MCF 10A (cell line): Measurements from ENCODE around the gene KCNJ3. TPM values are rescaled to one million over a fixed set of nuclear protein-coding genes. Genes with fewer than 3 reads are reported as not detected.

Source experiments
- BruUV-seq: library from RNA; stranded (reverse); fragments of 400-500 nt; replicated peaks from 2 replicates; lab custom pipeline; 2021; lab: Mats Ljungman, UMichigan
- CTCF ChIA-PET: fragments of 300-600 bp; sonication (Branson Sonifier 250); formaldehyde crosslinking; extraction: SDS; loops from one replicate; lab custom pipeline; 2021; ENCODE audit warnings: antibody characterized with exemption, inconsistent platforms; lab: Yijun Ruan, JAX
- POLR2A ChIA-PET: fragments of 300-600, 350-650 bp; sonication (Branson Sonifier 250); formaldehyde crosslinking; extraction: SDS; loops from one replicate; lab custom pipeline; 2020; ENCODE audit warnings: antibody characterized with exemption, inconsistent platforms; lab: Yijun Ruan, JAX
- DNase-seq: peaks from one replicate; pipeline ENCODE4 v3.0.0-alpha.2; 2018; ENCODE audit not compliant: unreplicated experiment
- H3K27ac Mint-ChIP-seq: one replicate; pipeline ENCODE4 v1.8.0; 2022; ENCODE audit warnings: mild to moderate bottlenecking, low read depth, mixed read lengths; ENCODE audit not compliant: unreplicated experiment
- H3K27me3 Mint-ChIP-seq: one replicate; pipeline ENCODE4 v1.8.0; 2022; ENCODE audit warnings: mixed read lengths; ENCODE audit not compliant: insufficient read depth, unreplicated experiment
- H3K36me3 Mint-ChIP-seq: one replicate; pipeline ENCODE4 v1.8.0; 2022; ENCODE audit warnings: mild to moderate bottlenecking, moderate library complexity, mixed read lengths; ENCODE audit not compliant: insufficient read depth, unreplicated experiment
- H3K4me1 Mint-ChIP-seq: one replicate; pipeline ENCODE4 v1.8.0; 2022; ENCODE audit warnings: mixed read lengths; ENCODE audit not compliant: insufficient read depth, unreplicated experiment
- H3K4me3 Mint-ChIP-seq: one replicate; pipeline ENCODE4 v1.8.0; 2022; ENCODE audit warnings: mild to moderate bottlenecking, moderate library complexity, mixed read lengths; ENCODE audit not compliant: unreplicated experiment
- H3K9me3 Mint-ChIP-seq: one replicate; pipeline ENCODE4 v1.8.0; 2022; ENCODE audit warnings: mixed read lengths; ENCODE audit not compliant: unreplicated experiment
- CTCF ChIP-seq: fragments of 200-600 bp; IDR thresholded peaks from one replicate; pipeline ENCODE4 v1.8.0; 2022; ENCODE audit warnings: antibody characterized with exemption, mild to moderate bottlenecking; ENCODE audit not compliant: unreplicated experiment
- intact Hi-C: fragments of 100-400 bp; cut with micrococcal nuclease; formaldehyde crosslinking; loops from 2 replicates; pipeline ENCODE4 v1.14.1; 2022
- total RNA-seq: library from RNA; stranded (reverse); gene quantifications from 2 replicates; pipeline ENCODE4 v1.2.3, GENCODE V29; 2022

Gene KCNJ3
- total RNA-seq, 1 experiment from 2014 or later = not detected

- intact Hi-C loops = no loop called here
- Mint-ChIP-seq H3K9me3 (peaks cover 1% of the 10 kb centered on the region), H3K4me1 (no peaks in the 10 kb centered on the region), H3K36me3 (no peaks in the 10 kb centered on the region), H3K27ac (no peak overlapping the region), H3K27me3 (peaks cover 57% of the 10 kb centered on the region), H3K4me3 (no peak overlapping the region)
- no peak for DNase-seq
- no peak for TF ChIP-seq CTCF
- ChIA-PET CTCF (interaction anchor here (1.2 kb wide), 1 partner anchor 20 kb away, joined by 3 read pairs; no protein-coding TSS in a partner anchor), POLR2A (no interaction called here)
- no TSS peak for BruUV-seq
Measured at GRCh38 chr2:154693741-154694340, 4.7 kb upstream of the KCNJ3 start.

DNA sequence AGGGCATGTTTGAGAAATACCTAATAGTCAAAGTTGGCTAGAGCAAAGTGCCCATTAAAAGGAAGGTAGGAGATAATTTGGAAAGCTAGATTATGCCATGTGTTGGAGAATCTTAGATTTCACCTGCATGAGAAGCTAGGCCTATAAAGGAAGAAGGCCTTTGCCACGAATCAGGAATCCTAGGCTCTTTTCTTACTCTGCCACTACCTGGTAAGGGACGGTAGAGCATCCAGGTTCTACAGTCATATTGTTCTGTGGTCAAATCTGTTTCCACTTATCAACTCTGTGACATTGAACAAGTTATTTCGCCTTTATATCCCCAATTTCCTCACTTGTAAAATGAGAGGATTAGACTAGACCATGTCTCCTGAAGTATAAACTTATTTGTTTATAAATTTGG, 3.6 kb upstream of the KCNJ3 start:
- ChIA-PET POLR2A (no interaction called here), CTCF (no interaction called here)
- no peak overlapping the region for H3K4me3 Mint-ChIP-seq
- H3K9me3 Mint-ChIP-seq = peaks cover 8% of the 10 kb centered on the region
- BruUV-seq = no TSS peak
- no peak for DNase-seq
- TF ChIP-seq CTCF = no peak
- no peak overlapping the region for H3K27ac Mint-ChIP-seq
- no peaks in the 10 kb centered on the region for H3K36me3 Mint-ChIP-seq
- peaks cover 59% of the 10 kb centered on the region for H3K27me3 Mint-ChIP-seq
- intact Hi-C loops = no loop called here
- H3K4me1 Mint-ChIP-seq = no peaks in the 10 kb centered on the region

- POLR2A ChIA-PET = no interaction called here
- Mint-ChIP-seq H3K9me3 (peaks cover 8% of the 10 kb centered on the region), H3K36me3 (no peaks in the 10 kb centered on the region), H3K4me3 (no peak overlapping the region), H3K27me3 (peaks cover 56% of the 10 kb centered on the region), H3K4me1 (no peaks in the 10 kb centered on the region), H3K27ac (no peak overlapping the region)
- BruUV-seq = no TSS peak
- no peak for TF ChIP-seq CTCF
- no peak for DNase-seq
- intact Hi-C loops = no loop called here
- CTCF ChIA-PET = interaction anchor here (0.7 kb wide), 1 partner anchor 278 kb away, joined by 3 read pairs; no protein-coding TSS in a partner anchor
Measured at GRCh38 chr2:154696369-154696768, 2.1 kb upstream of the KCNJ3 start.

DNA sequence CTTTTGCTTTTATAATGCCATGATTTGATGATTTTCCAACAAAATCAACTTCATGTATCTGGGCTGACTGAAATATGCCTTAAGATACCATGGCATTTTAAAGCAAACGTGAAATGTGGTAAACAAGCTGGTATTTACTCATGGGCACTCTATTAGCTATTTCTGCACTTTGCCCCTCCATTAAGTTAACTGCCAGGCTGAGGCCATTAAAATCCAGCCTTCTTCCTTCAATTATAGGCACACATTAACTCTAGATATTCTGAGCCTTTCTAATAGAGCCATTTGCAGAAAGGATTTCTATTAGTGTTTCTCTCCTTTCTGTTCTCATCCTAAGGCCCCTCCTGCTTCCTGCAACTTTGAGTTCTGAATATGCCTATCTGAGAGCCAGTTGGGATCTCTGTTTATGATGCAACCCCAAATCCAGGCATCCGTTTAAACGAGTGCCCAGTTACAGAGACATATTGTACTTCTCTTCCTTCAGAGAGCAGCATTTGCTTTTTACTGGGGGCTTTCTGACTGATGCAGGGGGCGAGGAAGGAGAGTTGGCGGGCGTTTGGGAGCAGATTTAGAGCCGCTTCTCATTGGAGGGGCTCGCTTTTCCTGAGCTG, 1.6 kb upstream of the KCNJ3 start:
- intact Hi-C loops = no loop called here
- Mint-ChIP-seq H3K27me3 (peaks cover 56% of the 10 kb centered on the region), H3K9me3 (peaks cover 8% of the 10 kb centered on the region), H3K4me1 (no peaks in the 10 kb centered on the region), H3K36me3 (no peaks in the 10 kb centered on the region), H3K4me3 (no peak overlapping the region), H3K27ac (no peak overlapping the region)
- BruUV-seq = no TSS peak
- TF ChIP-seq CTCF = no peak
- no peak for DNase-seq
- ChIA-PET CTCF (no interaction called here), POLR2A (no interaction called here)
